ENCODE results near the gene KRT76.
"Not testable (repeated sequence)": the region's sequence is repeated elsewhere in the genome, so short reads cannot be mapped to it uniquely, and the experiment has no call there.

GRCh38 chr12:52750532-52750931 is 26.6 kb downstream of the KRT76 start:
- not testable (repeated sequence) for TF ChIP-seq CTCF (IDR thresholded peaks at IDR 0.05); POLR2A (IDR thresholded peaks at IDR 0.05; ENCODE audit: low read depth); EP300 (IDR thresholded peaks at IDR 0.05); POLR2AphosphoS5 (IDR thresholded peaks at IDR 0.05)

Measured in esophagus muscularis mucosa (tissue), 4 donors.